Urinary bladder (tissue), 4 donors: ENCODE data around the gene BMP6. TPM values are rescaled to one million over a fixed set of nuclear protein-coding genes. Genes with fewer than 3 reads are reported as not detected.

Experiments
- DNase-seq: peaks from one replicate; pipeline ENCODE4 v3.0.0-alpha.2; 2015; ENCODE audit errors: extremely low spot score
- H3K27ac ChIP-seq: one replicate; pipeline ENCODE4 v1.5.1; 2013; ENCODE audit warnings: low read depth, mild to moderate bottlenecking, moderate library complexity
- H3K36me3 ChIP-seq: one replicate; pipeline ENCODE4 v1.6.1; 2013; ENCODE audit warnings: mild to moderate bottlenecking, moderate library complexity; ENCODE audit not compliant: insufficient read depth
- H3K4me1 ChIP-seq: one replicate; pipeline ENCODE4 v1.6.1; 2013; ENCODE audit warnings: mild to moderate bottlenecking, moderate library complexity; ENCODE audit not compliant: insufficient read depth
- H3K4me3 ChIP-seq: one replicate; pipeline ENCODE4 v1.5.1; 2013; ENCODE audit warnings: low read depth, low read length
- WGBS: extraction: QIAGEN DNeasy Blood & Tissue Kit; methylation state at CpG from one replicate; pipeline ENCODE4 v1.1.7; 2013; 5-methylcytosine and 5-hydroxymethylcytosine counted together
- polyA plus RNA-seq: library from polyadenylated mRNA; stranded (reverse); fragments of 200-250 nt; gene quantifications from one replicate; pipeline ENCODE4 v1.2.3, GENCODE V29; 2013
- total RNA-seq: library from RNA; depleted of rRNA; stranded (reverse); fragments of >200 nt; gene quantifications from one replicate; pipeline ENCODE4 v1.2.3, GENCODE V29; 2014
- donor health status: healthy with polysubstance abuse.
- donor health status: healthy.

The BMP6 gene
- total and polyA plus RNA-seq, 2 donors: 3.8 to 11.7 TPM

DNA sequence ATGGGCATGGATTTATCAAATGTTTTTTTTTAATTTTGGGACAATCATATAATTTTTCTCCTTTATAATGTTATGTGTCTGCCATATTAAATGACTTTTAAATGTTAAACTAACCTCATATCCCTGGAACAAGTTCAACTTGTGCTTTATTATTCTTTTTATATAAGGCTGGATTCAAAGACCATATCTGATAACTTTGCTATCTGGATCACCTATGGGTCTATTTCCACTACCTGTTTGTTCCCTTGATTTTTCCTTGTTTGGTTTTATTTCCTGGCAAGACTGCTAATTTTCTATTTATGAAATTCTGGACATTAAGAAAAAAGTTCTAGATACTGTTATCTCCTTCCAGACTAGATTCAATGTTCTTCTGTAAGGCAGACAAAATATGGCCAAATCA is 125.9 kb downstream of the BMP6 start:
- Histone ChIP-seq H3K27ac (no peak overlapping the region), H3K36me3 (no peaks in the 10 kb centered on the region), H3K4me1 (no peaks in the 10 kb centered on the region), H3K4me3 (no peak overlapping the region)
- no peak for DNase-seq

DNA sequence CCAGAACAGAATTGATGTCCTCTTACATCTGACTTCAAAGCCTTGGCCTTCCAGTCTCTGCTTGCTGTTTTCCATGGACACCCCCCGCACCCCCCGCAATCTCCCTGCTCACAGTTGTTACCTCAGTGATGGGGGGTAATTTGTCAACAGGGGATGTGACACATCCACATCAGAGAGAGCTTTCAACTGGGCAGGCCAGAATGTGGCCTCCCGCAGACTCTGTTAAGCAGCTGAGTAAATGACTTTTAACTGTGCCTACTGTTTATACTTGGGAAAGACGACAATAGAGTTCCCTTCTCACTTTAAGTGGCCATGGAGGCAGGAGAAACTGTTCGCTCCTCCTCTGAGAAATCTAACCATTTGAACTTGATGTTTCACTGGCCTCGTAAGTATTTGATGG is 133.7 kb downstream of the BMP6 start:
- no peak overlapping the region for H3K27ac ChIP-seq
- DNase-seq: no peak
- H3K4me3 ChIP-seq: no peak overlapping the region
- H3K36me3 ChIP-seq: no peaks in the 10 kb centered on the region
- no peaks in the 10 kb centered on the region for H3K4me1 ChIP-seq
- 69% methylated on average over 6 of the region's 6 CpGs for WGBS

DNA sequence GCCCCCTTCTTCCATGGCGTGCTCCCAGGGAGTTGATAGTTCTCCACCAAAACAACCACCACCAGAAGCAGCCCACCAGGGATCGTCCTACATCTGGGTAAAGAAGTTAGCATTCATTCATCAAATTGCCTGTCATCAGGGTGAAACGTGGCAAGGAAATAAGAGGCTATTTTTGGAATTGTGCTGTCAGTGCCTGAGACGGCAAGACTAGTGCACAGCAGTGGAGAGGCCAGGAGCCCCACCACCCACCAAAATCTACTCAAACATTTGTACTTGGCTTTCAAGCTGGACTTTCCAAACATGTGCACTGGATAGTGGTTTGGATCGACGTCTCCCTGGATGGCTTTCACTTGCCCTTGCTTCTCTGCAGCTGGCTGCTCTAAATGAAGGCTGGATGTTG is 139.9 kb downstream of the BMP6 start:
- WGBS: 49% methylated on average over 6 of the region's 6 CpGs
- DNase-seq: no peak
- H3K4me3 ChIP-seq: no peak overlapping the region

DNA sequence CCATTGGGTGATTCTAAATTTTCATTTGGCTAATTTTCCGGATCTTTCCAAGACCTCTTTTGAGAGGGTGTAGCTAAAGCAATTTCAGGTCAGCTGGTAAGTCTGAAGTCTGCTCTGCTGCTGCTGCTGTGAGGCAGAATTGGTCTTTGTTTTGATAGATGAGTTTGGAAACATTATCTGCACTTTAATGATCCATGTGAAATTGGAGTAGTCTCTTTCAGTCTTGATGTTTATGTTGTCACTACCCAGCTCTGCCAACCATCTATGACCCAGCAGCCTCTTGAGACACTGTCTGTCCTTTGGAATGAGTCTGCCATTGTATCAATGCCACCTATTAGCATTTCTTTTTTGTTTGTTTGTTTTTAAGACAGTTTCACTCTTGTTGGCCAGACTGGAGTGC is 140.6 kb downstream of the BMP6 start:
- no peak overlapping the region for H3K4me3 ChIP-seq
- DNase-seq: no peak
- WGBS: 93% methylated on average over 1 of the region's 1 CpG

More for the DNA sequence above, 139.9 kb downstream of the BMP6 start:
- Histone ChIP-seq H3K27ac (no peak overlapping the region), H3K4me1 (no peaks in the 10 kb centered on the region), H3K36me3 (no peaks in the 10 kb centered on the region)

DNA sequence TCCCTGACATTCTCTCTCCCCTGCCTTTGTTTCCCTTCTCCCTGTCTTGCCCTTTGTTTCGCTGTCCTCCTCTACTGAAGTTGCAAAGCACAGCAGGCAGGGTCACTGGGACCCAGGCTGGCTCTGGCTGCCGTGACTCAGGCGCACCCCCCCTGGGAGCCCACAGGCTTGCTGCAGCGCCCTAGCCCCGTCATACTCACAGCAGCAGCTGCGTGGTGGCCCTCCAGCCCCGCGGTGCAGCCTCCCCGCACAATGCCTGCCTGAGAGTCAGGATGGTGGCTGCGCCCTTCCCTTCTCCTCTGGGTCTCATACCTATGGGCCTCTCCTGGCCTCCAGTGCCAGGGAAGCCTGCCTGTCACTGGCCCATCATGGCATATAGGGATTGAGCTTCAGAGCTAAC is 143.0 kb downstream of the BMP6 start:
- Histone ChIP-seq H3K4me1 (no peaks in the 10 kb centered on the region), H3K4me3 (no peak overlapping the region), H3K27ac (no peak overlapping the region), H3K36me3 (no peaks in the 10 kb centered on the region)
- WGBS: 93% methylated on average over 10 of the region's 10 CpGs
- no peak for DNase-seq

More for the DNA sequence above, 140.6 kb downstream of the BMP6 start:
- Histone ChIP-seq H3K36me3 (no peaks in the 10 kb centered on the region), H3K27ac (no peak overlapping the region), H3K4me1 (no peaks in the 10 kb centered on the region)

DNA sequence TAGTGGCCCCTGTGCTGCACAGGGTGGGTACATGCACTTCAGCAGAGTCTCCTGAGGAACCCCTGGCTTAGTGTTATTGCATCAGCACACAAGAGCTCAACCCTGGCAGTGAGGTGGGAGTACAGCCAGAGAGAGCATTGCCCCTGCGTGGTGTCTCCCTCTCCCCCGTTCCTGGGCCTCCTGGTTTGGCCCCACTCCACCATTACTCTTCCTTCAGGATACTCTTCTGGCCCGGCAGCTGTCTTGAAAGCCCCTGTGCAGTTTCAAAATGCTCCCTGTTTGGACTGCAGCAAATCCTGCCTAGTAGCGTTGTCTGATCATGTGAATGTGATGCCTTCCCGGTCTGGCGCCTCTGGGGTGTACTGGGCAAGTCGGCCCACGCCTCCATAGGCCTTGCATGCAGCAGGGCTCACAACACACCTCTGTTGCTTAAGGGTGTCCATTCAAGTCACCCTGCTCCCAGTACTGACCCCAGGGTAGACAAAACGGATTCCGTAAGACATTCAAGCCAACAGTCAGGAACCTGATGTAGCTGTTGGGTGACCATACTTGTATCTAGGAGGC is 152.6 kb downstream of the BMP6 start:
- no peaks in the 10 kb centered on the region for H3K4me1 ChIP-seq
- 63% methylated on average over 10 of the region's 10 CpGs for WGBS
- no peak for DNase-seq
- no peak overlapping the region for H3K27ac ChIP-seq
- H3K4me3 ChIP-seq: no peak overlapping the region
- peaks cover 6% of the 10 kb centered on the region for H3K36me3 ChIP-seq

DNA sequence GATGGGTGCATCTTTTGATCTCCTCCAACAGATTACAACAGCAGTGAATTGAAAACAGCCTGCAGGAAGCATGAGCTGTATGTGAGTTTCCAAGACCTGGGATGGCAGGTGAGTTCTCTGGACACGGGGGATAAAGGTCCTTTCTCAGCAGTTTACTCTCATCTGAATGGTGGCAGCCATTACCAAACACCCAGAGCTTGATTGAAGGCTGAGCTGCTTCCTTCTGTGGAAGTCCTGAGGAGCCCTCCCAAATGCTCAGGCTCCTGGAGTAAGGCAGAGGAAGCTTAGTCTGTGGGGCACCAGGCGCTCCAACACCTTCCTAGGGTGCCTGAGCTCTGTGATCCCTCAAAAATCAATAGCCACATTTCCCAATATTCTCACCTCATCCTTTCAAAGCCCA is 153.1 kb downstream of the BMP6 start:
- Histone ChIP-seq H3K4me3 (no peak overlapping the region), H3K36me3 (peaks cover 6% of the 10 kb centered on the region), H3K27ac (no peak overlapping the region), H3K4me1 (no peaks in the 10 kb centered on the region)
- DNase-seq: no peak
- 94% methylated on average over 2 of the region's 2 CpGs for WGBS

DNA sequence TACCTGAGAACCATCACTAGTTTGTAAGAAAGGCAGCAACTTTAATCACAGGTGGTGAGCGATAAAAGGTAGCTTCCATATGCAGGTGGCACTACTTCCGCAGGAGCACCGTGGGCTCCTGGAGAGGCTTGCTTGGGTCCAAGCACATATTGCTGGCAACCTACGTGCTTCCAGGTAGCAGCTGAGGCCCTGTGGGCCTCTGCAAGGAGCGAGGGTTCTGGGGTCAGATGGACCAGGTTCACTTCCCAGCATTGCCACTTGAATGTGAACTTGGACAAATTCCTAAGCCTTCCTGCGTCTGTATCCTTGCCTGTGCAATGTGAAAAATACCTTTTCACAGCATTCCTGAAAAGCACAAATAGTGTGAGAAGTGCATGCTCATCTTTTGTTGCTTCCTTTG is 153.7 kb downstream of the BMP6 start:
- Histone ChIP-seq H3K4me3 (no peak overlapping the region), H3K36me3 (peaks cover 6% of the 10 kb centered on the region), H3K27ac (no peak overlapping the region), H3K4me1 (no peaks in the 10 kb centered on the region)
- WGBS: 96% methylated on average over 6 of the region's 6 CpGs
- DNase-seq: no peak

DNA sequence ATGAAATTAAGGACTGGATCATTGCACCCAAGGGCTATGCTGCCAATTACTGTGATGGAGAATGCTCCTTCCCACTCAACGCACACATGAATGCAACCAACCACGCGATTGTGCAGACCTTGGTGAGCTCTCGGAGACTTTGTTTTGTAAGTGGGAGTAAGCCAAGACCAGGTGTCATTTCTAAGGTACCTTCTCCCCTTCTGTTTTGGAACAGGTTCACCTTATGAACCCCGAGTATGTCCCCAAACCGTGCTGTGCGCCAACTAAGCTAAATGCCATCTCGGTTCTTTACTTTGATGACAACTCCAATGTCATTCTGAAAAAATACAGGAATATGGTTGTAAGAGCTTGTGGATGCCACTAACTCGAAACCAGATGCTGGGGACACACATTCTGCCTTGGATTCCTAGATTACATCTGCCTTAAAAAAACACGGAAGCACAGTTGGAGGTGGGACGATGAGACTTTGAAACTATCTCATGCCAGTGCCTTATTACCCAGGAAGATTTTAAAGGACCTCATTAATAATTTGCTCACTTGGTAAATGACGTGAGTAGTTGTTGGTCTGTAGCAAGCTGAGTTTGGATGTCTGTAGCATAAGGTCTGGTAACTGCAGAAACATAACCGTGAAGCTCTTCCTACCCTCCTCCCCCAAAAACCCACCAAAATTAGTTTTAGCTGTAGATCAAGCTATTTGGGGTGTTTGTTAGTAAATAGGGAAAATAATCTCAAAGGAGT is 154.2 kb downstream of the BMP6 start:
- no peak overlapping the region for H3K27ac ChIP-seq
- DNase-seq: no peak
- no peak overlapping the region for H3K4me3 ChIP-seq
- WGBS: 91% methylated on average over 13 of the region's 13 CpGs
- H3K4me1 ChIP-seq: no peaks in the 10 kb centered on the region
- peaks cover 6% of the 10 kb centered on the region for H3K36me3 ChIP-seq

DNA sequence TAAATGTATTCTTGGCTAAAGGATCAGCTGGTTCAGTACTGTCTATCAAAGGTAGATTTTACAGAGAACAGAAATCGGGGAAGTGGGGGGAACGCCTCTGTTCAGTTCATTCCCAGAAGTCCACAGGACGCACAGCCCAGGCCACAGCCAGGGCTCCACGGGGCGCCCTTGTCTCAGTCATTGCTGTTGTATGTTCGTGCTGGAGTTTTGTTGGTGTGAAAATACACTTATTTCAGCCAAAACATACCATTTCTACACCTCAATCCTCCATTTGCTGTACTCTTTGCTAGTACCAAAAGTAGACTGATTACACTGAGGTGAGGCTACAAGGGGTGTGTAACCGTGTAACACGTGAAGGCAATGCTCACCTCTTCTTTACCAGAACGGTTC is 154.8 kb downstream of the BMP6 start:
- Histone ChIP-seq H3K4me1 (no peaks in the 10 kb centered on the region), H3K36me3 (peaks cover 6% of the 10 kb centered on the region), H3K4me3 (no peak overlapping the region), H3K27ac (no peak overlapping the region)
- WGBS: 93% methylated on average over 9 of the region's 9 CpGs
- no peak for DNase-seq

DNA sequence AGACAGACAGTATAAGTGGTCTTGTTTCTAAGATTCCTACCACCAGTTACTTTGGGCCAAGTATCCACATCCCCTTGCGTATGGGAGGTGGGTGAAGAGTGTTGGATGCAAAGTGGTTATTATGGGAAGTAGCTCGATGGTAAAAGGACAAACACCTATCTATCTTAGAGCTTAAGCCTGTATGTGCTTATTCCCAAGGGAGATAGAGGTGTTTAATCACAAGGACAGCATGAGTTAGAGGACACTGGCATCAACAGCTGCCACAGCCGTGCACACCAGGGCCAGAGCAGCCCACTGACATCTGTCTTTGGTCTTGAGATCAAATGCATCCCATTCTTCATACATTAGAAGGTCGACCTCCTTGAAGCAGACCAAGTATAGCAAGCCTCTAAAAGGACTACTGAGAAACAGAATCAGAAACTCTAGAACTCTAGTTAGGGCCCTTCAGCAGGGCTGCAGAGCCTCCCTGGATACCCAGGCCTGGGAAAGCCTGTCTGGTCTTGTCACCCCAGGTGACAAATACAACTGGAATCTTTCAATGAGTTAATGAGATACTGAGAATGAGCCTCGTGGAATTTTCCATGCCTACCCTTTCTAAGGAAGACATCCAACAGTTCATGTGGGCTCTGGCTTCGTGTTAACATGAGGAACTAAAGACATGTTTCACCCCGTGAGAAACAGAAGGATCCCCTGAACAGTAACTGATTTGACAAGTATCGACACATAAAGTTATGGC is 156.0 kb downstream of the BMP6 start:
- Histone ChIP-seq H3K27ac (no peak overlapping the region), H3K36me3 (peaks cover 6% of the 10 kb centered on the region), H3K4me1 (no peaks in the 10 kb centered on the region), H3K4me3 (no peak overlapping the region)
- DNase-seq: no peak
- 88% methylated on average over 8 of the region's 8 CpGs for WGBS

DNA sequence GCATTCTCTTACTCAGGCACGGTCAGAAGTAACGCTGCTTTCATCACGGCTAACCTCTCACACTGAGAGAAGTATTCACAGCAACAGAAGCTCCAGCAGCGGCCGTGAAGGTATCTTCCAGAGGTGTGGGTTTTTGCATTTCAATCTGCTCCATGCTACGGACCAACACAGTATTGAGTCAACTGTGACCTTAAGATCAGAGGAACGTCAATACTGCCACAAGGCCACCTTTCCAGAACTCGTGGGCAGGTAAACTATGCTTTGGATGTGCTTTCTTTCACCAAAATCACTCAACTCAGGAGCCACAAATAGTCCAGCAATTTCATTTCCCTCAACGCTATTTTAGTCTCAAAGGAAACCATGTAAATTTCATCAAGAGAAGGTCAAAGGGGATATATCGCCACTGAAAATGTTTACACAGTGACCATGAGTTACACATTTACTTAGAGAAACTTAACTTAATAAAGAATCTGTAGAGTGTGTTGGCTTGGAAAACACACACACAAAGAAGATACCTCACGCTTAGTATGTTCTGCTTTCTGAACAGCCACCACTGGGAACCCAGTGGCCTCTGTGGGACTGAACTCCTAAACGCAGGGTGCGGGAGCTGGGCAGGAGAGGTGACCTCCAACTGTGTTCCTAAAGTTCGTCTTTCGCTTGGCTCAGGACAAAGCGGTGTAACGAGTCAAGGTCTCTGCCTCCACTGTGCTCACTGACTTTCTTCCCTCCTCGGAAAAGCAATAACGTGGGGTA is 156.8 kb downstream of the BMP6 start:
- H3K36me3 ChIP-seq: peaks cover 6% of the 10 kb centered on the region
- no peaks in the 10 kb centered on the region for H3K4me1 ChIP-seq
- no peak overlapping the region for H3K27ac ChIP-seq
- H3K4me3 ChIP-seq: no peak overlapping the region
- 91% methylated on average over 19 of the region's 19 CpGs for WGBS
- no peak for DNase-seq

DNA sequence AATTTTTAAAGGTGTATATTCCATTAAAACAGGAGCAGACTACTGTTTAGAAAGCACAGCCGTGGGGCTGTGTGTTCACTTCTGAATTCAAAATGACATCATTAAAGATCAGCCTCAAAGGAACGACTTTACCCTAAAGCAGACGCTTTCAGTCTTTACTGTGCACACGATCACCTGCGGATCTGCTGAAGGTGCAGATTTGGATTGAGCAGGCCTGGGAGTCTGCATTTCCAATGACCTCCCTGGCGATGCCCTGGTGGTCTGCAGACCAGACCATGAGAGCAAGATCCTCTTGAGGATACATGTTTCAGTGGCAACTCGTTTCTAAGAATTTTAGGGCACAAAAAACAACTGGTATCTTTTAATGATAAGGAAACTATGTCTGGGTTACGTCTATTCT is 157.5 kb downstream of the BMP6 start:
- Histone ChIP-seq H3K36me3 (peaks cover 6% of the 10 kb centered on the region), H3K4me3 (no peak overlapping the region), H3K4me1 (no peaks in the 10 kb centered on the region), H3K27ac (no peak overlapping the region)
- no peak for DNase-seq
- WGBS: 87% methylated on average over 8 of the region's 8 CpGs
